ENCODE data around the gene FAM241B. TPM values are rescaled to one million over a fixed set of nuclear protein-coding genes. Genes with fewer than 3 reads are reported as not detected.

Gene FAM241B
- polyA plus RNA-seq, 1 donor (not counting 4 experiments of a cell fraction or from before 2014, with no cell fraction given): 7.9 TPM

GRCh38 chr10:69638642-69639041 is 8.6 kb downstream of the FAM241B start:
- peaks cover 29% of the 10 kb centered on the region for H3K4me1 ChIP-seq (ENCODE audit: control insufficient read depth, extremely low read depth, insufficient read depth, low read length)
- TF ChIP-seq CTCF (optimal IDR thresholded peaks at IDR 0.05 in 1 of 3, IDR thresholded peaks at IDR 0.05 in 1 of 3, conservative IDR thresholded peaks at IDR 0.05 in 1 of 3; ENCODE audit: extremely low read depth in 1 of 3, insufficient read depth in 2 of 3, low read length in 3 of 3) (no peak), EZH2 (IDR thresholded peaks at IDR 0.05; ENCODE audit: low read length) (no peak)
- dilution Hi-C loops (cut with MboI; ENCODE audit: extremely low pct_ligation_motif_present, low sequenced_read_pairs): no loop called here
- no peaks in the 10 kb centered on the region for H3K36me3 ChIP-seq (ENCODE audit: control insufficient read depth in 2 of 2, extremely low read depth in 1 of 2, insufficient read depth in 2 of 2, low read length in 2 of 2)
- peaks cover under 1% of the 10 kb centered on the region for H3K27me3 ChIP-seq (ENCODE audit: control insufficient read depth, extremely low read depth, insufficient read depth, low read length)
- no peak overlapping the region for H3K4me2 ChIP-seq (ENCODE audit: control insufficient read depth, extremely low read depth, insufficient read depth, low read depth, low read length)
- FAIRE-seq (no peak), DNase-seq (ENCODE audit: low read depth, low spot score) (no peak)
- H3K79me2 ChIP-seq (ENCODE audit: control insufficient read depth, insufficient read depth, low read length): no peaks in the 10 kb centered on the region
- H4K20me1 ChIP-seq (ENCODE audit: control insufficient read depth, extremely low read depth, insufficient read depth, low read length): peaks cover 5% of the 10 kb centered on the region
- no peaks in the 10 kb centered on the region for H3K9me1 ChIP-seq (ENCODE audit: control insufficient read depth, extremely low read depth, insufficient read depth, low read length)
- H3K9ac ChIP-seq (ENCODE audit: control insufficient read depth, extremely low read depth, insufficient read depth, low read length): no peak overlapping the region
- no peak overlapping the region for H3K4me3 ChIP-seq (ENCODE audit: control insufficient read depth in 2 of 3, extremely low read depth in 1 of 3, insufficient read depth in 2 of 3, low read depth in 1 of 3, low read length in 3 of 3)
- no peak overlapping the region for H2AFZ ChIP-seq (ENCODE audit: control insufficient read depth, low read length)
- H3K9me3 ChIP-seq (ENCODE audit: control insufficient read depth, low read depth, low read length): peaks cover 2% of the 10 kb centered on the region
- H3K27ac ChIP-seq (ENCODE audit: control insufficient read depth, insufficient read depth, low read length): no peak overlapping the region

DNA sequence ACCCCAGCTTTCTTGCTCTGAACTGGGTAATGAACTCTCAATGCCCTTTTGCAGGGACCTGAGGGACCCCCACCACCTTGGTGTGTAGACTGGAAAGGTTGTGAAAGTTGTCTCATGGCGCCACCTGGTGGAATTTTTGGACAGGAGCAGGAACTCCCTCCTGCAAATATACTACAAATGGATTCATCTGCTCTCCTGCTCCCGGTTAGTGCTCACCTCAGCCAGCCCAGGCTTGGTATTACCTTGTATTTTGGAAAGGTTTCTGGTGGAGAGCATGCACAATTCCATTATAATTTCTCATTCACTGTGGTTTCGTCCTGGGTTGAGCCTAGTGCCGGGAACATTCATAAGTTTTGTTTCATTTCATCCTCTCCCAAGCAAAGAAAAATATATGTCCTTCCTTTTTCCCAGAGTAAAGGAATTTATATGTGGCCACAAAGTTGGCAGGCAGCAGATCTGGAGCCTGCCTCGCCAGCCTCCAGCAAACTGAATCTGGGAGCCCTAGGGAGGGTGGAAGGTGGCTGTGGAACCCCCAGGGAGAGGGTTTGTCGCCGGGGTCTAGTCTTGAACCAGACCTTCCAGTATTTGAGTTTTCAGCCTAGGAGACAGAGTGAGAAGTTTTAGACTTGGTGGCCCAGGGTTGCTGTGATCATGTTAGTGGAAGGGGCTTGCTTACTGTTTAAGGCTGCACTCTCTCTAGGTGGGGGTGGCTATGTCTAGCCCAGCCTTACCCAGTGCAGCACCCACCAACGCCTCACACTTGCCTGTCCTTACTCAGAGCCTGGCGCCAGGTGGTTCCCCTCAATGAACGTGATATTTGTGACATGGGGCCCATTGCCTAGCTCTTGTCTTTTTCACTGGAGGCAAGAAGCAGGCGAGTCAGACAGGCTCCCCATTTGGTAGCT is 9.5 kb downstream of the FAM241B start:
- Histone ChIP-seq H4K20me1 (ENCODE audit: control insufficient read depth, extremely low read depth, insufficient read depth, low read length) (peaks cover 5% of the 10 kb centered on the region), H3K9me1 (ENCODE audit: control insufficient read depth, extremely low read depth, insufficient read depth, low read length) (no peaks in the 10 kb centered on the region), H3K4me3 (ENCODE audit: control insufficient read depth in 2 of 3, extremely low read depth in 1 of 3, insufficient read depth in 2 of 3, low read depth in 1 of 3, low read length in 3 of 3) (no peak overlapping the region), H3K4me1 (ENCODE audit: control insufficient read depth, extremely low read depth, insufficient read depth, low read length) (peaks cover 29% of the 10 kb centered on the region), H3K4me2 (ENCODE audit: control insufficient read depth, extremely low read depth, insufficient read depth, low read depth, low read length) (peak overlapping the region; percentile 70), H3K27me3 (ENCODE audit: control insufficient read depth, extremely low read depth, insufficient read depth, low read length) (peaks cover 8% of the 10 kb centered on the region), H2AFZ (ENCODE audit: control insufficient read depth, low read length) (no peak overlapping the region), H3K9ac (ENCODE audit: control insufficient read depth, extremely low read depth, insufficient read depth, low read length) (peak overlapping the region; percentile 30), H3K27ac (ENCODE audit: control insufficient read depth, insufficient read depth, low read length) (peak overlapping the region; percentile 70), H3K36me3 (ENCODE audit: control insufficient read depth in 2 of 2, extremely low read depth in 1 of 2, insufficient read depth in 2 of 2, low read length in 2 of 2) (no peaks in the 10 kb centered on the region), H3K79me2 (ENCODE audit: control insufficient read depth, insufficient read depth, low read length) (no peaks in the 10 kb centered on the region), H3K9me3 (ENCODE audit: control insufficient read depth, low read depth, low read length) (peaks cover 2% of the 10 kb centered on the region)
- TF ChIP-seq EZH2 (IDR thresholded peaks at IDR 0.05; ENCODE audit: low read length): no peak
- peak; percentile 83 to 90 (median 87) for TF ChIP-seq CTCF (optimal IDR thresholded peaks at IDR 0.05 in 1 of 3, IDR thresholded peaks at IDR 0.05 in 1 of 3, conservative IDR thresholded peaks at IDR 0.05 in 1 of 3; ENCODE audit: extremely low read depth in 1 of 3, insufficient read depth in 2 of 3, low read length in 3 of 3)
- dilution Hi-C loops (cut with MboI; ENCODE audit: extremely low pct_ligation_motif_present, low sequenced_read_pairs): no loop called here
- DNase-seq (ENCODE audit: low read depth, low spot score) (peak; percentile 49), FAIRE-seq (peak; percentile 93)
